ENCODE results near the gene PPARG.

The PPARG gene

GRCh38 chr3:12428126-12428525, 139.3 kb downstream of the PPARG start:
- FAIRE-seq (no peak), DNase-seq (ENCODE audit: insufficient read length, low spot score) (no peak)
- TF ChIP-seq CTCF (IDR thresholded peaks at IDR 0.05; ENCODE audit: insufficient read depth, missing control alignments) = no peak

- no peak for DNase-seq (ENCODE audit: insufficient read length, low spot score)
- no peak for TF ChIP-seq CTCF (IDR thresholded peaks at IDR 0.05; ENCODE audit: insufficient read depth, missing control alignments)
- no peak for FAIRE-seq
Observed at GRCh38 chr3:12430086-12430485, 141.2 kb downstream of the PPARG start.

- TF ChIP-seq CTCF (IDR thresholded peaks at IDR 0.05; ENCODE audit: insufficient read depth, missing control alignments) = no peak
- DNase-seq (ENCODE audit: insufficient read length, low spot score) (no peak), FAIRE-seq (no peak)
Observed at GRCh38 chr3:12433823-12434222, 145.0 kb downstream of the PPARG start.

- TF ChIP-seq CTCF (IDR thresholded peaks at IDR 0.05; ENCODE audit: insufficient read depth, missing control alignments) = no peak
- FAIRE-seq (no peak), DNase-seq (ENCODE audit: insufficient read length, low spot score) (no peak)
Observed at GRCh38 chr3:12436514-12437220, 147.8 kb downstream of the PPARG start.

GRCh38 chr3:12437221-12437605, 148.3 kb downstream of the PPARG start:
- FAIRE-seq (no peak), DNase-seq (ENCODE audit: insufficient read length, low spot score) (no peak)
- TF ChIP-seq CTCF (IDR thresholded peaks at IDR 0.05; ENCODE audit: insufficient read depth, missing control alignments) = no peak

GRCh38 chr3:12437861-12438260, 149.0 kb downstream of the PPARG start:
- no peak for TF ChIP-seq CTCF (IDR thresholded peaks at IDR 0.05; ENCODE audit: insufficient read depth, missing control alignments)
- FAIRE-seq (no peak), DNase-seq (ENCODE audit: insufficient read length, low spot score) (no peak)

- no peak for FAIRE-seq
- no peak for DNase-seq (ENCODE audit: insufficient read length, low spot score)
Observed at GRCh38 chr3:12438318-12438717, 149.4 kb downstream of the PPARG start.

More at GRCh38 chr3:12438318-12438717, 149.4 kb downstream of the PPARG start:
- no peak for TF ChIP-seq CTCF (IDR thresholded peaks at IDR 0.05; ENCODE audit: insufficient read depth, missing control alignments)

All from D721Med (cell line).